Skeletal muscle satellite cell (primary cell): ENCODE measurements around the gene OPN3.
"Not testable (repeated sequence)": the region's sequence is repeated elsewhere in the genome, so short reads cannot be mapped to it uniquely, and the experiment has no call there.

Experiments used
- H3K27me3 ChIP-seq: 2 replicates; pipeline ENCODE4 v1.7.0; 2013; ENCODE audit warnings: low read length; ENCODE audit not compliant: control insufficient read depth, insufficient read depth
- H3K36me3 ChIP-seq: 2 replicates; pipeline ENCODE4 v1.7.0; 2013; ENCODE audit warnings: mild to moderate bottlenecking, control low read depth, low read length; ENCODE audit not compliant: insufficient read depth
- H3K4me1 ChIP-seq: 2 replicates; pipeline ENCODE4 v1.7.0; 2013; ENCODE audit warnings: low read length; ENCODE audit not compliant: control insufficient read depth, insufficient read depth
- H3K4me2 ChIP-seq: 2 replicates; pipeline ENCODE4 v1.7.0; 2013; ENCODE audit warnings: mild to moderate bottlenecking, low read length
- H3K4me3 ChIP-seq: 2 replicates; pipeline ENCODE4 v1.7.0; 2013; ENCODE audit warnings: low read length
- H3K9ac ChIP-seq: 2 replicates; pipeline ENCODE4 v1.7.0; 2013; ENCODE audit warnings: mild to moderate bottlenecking, low read depth, low read length, moderate library complexity
- H3K9me3 ChIP-seq: replicated peaks from 2 replicates; pipeline ENCODE4 v1.7.0; 2013; ENCODE audit warnings: mild to moderate bottlenecking, control low read depth, low read length

The OPN3 gene

DNA sequence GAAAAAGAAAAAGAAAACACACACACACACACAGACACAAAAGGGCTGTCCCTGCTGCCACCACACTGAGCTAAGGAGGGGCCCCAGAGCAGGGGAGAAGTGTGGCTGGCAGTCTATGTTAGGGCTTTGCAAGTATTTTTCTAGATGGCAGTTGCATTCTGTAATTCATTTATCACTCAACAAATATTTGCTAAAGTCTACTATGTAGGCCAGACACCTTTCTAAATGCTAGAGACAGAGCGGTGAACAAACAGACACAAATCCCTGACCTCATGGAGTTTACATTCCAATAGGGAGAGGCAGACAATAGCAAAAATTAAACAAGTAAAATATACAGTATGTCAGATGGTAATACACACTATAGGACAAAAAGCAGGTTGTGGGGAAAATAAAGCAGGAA lies 32.1 kb upstream of the OPN3 start:
- H3K4me3 ChIP-seq: no peak overlapping the region
- no peak overlapping the region for H3K9ac ChIP-seq
- H3K4me1 ChIP-seq: no peaks in the 10 kb centered on the region
- no peaks in the 10 kb centered on the region for H3K9me3 ChIP-seq
- no peaks in the 10 kb centered on the region for H3K36me3 ChIP-seq
- H3K4me2 ChIP-seq: no peak overlapping the region
- H3K27me3 ChIP-seq: no peaks in the 10 kb centered on the region

GRCh38 chr1:241666419-241666818 lies 26.2 kb upstream of the OPN3 start:
- Histone ChIP-seq H3K4me3 (no peak overlapping the region), H3K36me3 (no peaks in the 10 kb centered on the region), H3K4me2 (no peak overlapping the region), H3K9me3 (no peaks in the 10 kb centered on the region), H3K9ac (no peak overlapping the region), H3K27me3 (no peaks in the 10 kb centered on the region), H3K4me1 (no peaks in the 10 kb centered on the region)

- H3K4me3 ChIP-seq: no peak overlapping the region
- H3K9ac ChIP-seq: no peak overlapping the region
- no peaks in the 10 kb centered on the region for H3K27me3 ChIP-seq
- H3K4me1 ChIP-seq: no peaks in the 10 kb centered on the region
- no peak overlapping the region for H3K4me2 ChIP-seq
- H3K36me3 ChIP-seq: no peaks in the 10 kb centered on the region
- H3K9me3 ChIP-seq: no peaks in the 10 kb centered on the region
Observed at GRCh38 chr1:241660424-241660972, 20.3 kb upstream of the OPN3 start.

GRCh38 chr1:241659016-241659415 lies 18.8 kb upstream of the OPN3 start:
- not testable (repeated sequence) for H3K4me3 ChIP-seq, H3K9me3 ChIP-seq, H3K4me1 ChIP-seq, H3K36me3 ChIP-seq, H3K27me3 ChIP-seq, H3K9ac ChIP-seq, H3K4me2 ChIP-seq

- H3K9ac ChIP-seq: no peak overlapping the region
- no peak overlapping the region for H3K4me2 ChIP-seq
Observed at GRCh38 chr1:241658081-241658793, 18.1 kb upstream of the OPN3 start.

GRCh38 chr1:241654641-241655040 lies 14.5 kb upstream of the OPN3 start:
- no peaks in the 10 kb centered on the region for H3K36me3 ChIP-seq
- no peak overlapping the region for H3K4me3 ChIP-seq
- H3K9me3 ChIP-seq: no peaks in the 10 kb centered on the region
- H3K27me3 ChIP-seq: no peaks in the 10 kb centered on the region
- no peak overlapping the region for H3K4me2 ChIP-seq
- no peak overlapping the region for H3K9ac ChIP-seq
- no peaks in the 10 kb centered on the region for H3K4me1 ChIP-seq

More at GRCh38 chr1:241658081-241658793, 18.1 kb upstream of the OPN3 start:
- Histone ChIP-seq H3K4me3 (no peak overlapping the region), H3K27me3 (no peaks in the 10 kb centered on the region), H3K4me1 (no peaks in the 10 kb centered on the region), H3K36me3 (no peaks in the 10 kb centered on the region), H3K9me3 (no peaks in the 10 kb centered on the region)

DNA sequence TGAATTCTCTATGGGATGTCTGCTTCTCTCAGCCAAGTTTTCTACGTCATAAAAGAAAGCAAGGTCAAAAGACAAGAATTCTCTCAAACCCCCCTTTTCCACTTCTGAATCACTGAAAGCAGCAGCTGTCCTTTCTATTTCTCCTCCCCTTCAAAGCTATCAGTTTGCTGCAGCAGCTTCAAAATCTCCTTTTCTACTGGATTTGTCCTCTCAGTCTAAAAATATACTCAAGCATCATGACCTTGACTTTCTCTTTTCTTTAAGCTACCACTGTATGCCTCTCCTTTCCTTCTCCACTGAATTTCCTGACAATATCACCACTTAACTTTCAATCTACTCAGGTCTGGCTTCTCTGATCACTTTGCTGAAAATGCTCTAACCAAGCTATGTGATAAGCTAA lies 13.8 kb upstream of the OPN3 start:
- H3K4me3 ChIP-seq: no peak overlapping the region
- no peaks in the 10 kb centered on the region for H3K36me3 ChIP-seq
- no peaks in the 10 kb centered on the region for H3K27me3 ChIP-seq
- no peak overlapping the region for H3K4me2 ChIP-seq
- no peaks in the 10 kb centered on the region for H3K4me1 ChIP-seq
- no peaks in the 10 kb centered on the region for H3K9me3 ChIP-seq
- H3K9ac ChIP-seq: no peak overlapping the region

DNA sequence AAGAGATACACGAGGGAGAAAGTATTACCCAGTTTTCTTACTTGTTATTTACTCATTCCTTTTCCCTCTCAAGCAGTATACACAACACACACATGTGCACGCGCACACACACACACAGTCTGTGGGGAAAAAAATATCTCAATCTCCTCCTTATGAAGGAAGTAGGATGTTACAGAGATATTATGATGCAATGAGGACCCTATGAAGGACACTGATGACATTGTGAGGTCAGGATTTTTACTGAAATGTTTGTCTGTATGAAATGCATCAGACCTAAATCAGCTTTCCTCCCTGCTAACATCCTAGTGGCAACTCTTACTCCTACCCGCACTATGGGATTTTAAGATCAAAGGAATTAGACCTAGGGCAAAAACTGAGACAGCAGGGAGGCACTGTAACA lies 11.8 kb upstream of the OPN3 start, which contains the start of gene WDR64:
WDR64 (plus strand) TSS at position 270 of the 400 bp plus-strand sequence. CDS start 204 bp downstream, outside the sequence.
- H3K9ac ChIP-seq: no peak within 1 kb of the TSS
- H3K9me3 ChIP-seq: no peaks in the 10 kb centered on the region
- no peaks in the 10 kb centered on the region for H3K36me3 ChIP-seq
- H3K4me1 ChIP-seq: peaks cover 9% of the 10 kb centered on the region
- H3K4me3 ChIP-seq: no peak within 1 kb of the TSS
- no peak within 1 kb of the TSS for H3K4me2 ChIP-seq
- no peaks in the 10 kb centered on the region for H3K27me3 ChIP-seq

DNA sequence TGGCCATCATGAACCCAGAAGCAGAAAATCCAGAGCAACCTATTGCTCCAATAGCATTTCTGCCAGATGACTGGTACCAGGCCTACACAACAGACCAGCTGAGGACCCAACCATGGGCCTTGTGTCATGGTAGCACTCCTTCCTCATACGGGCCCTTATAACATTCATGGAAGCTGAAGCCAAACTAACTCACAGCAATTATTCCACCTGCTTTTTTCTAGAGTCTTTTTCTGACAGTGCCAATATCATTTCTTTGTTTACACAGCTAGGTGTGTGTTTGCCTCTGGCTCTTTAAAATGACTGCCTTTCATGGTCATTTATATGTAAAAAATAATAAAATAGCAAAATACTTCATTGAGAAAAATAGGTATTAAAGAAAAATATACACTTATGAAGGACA lies 8.0 kb upstream of the OPN3 start:
- no peak overlapping the region for H3K4me2 ChIP-seq
- no peaks in the 10 kb centered on the region for H3K9me3 ChIP-seq
- no peaks in the 10 kb centered on the region for H3K27me3 ChIP-seq
- H3K4me1 ChIP-seq: peaks cover 9% of the 10 kb centered on the region
- H3K4me3 ChIP-seq: no peak overlapping the region
- H3K9ac ChIP-seq: no peak overlapping the region
- no peaks in the 10 kb centered on the region for H3K36me3 ChIP-seq

DNA sequence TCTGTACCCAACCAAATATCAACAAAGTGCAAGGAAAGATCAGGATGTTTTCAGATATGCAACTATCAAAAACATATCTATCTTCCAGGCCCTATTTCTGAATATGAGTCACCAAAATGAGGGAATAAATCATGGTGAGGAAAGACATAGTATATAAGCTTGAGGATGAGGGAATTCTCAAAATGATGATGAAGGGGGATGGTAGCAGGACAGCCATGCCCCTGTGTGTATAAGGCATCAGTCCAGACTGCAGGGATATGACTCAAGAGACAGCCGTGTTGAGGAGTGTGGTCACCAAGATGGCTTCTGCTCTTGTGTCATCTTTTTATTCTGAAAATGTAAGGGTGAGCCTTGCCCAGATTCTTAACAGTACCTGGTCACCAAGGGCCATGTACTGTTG lies 7.5 kb upstream of the OPN3 start:
- no peak overlapping the region for H3K9ac ChIP-seq
- H3K4me1 ChIP-seq: peaks cover 9% of the 10 kb centered on the region
- no peak overlapping the region for H3K4me3 ChIP-seq
- no peaks in the 10 kb centered on the region for H3K27me3 ChIP-seq
- H3K9me3 ChIP-seq: no peaks in the 10 kb centered on the region
- H3K36me3 ChIP-seq: no peaks in the 10 kb centered on the region
- no peak overlapping the region for H3K4me2 ChIP-seq

DNA sequence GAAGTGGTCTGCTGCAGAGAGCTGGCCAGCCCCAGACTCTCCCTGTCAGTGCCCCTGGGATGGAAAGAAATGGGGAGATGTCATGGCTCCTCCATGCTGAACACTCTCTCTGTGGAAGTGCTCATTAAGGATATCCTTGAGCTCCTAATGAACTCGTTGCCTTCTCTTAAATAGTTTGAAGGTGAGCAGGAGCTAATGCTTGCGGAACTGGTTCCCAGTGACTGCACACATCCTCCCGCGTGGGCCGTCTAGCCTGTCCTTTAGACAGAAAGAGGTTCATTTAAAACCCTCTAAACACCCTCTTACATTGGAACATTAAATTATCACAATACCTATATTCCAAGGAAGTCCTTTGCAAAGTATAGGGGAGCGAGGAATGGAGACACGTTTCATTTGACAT lies 6.0 kb upstream of the OPN3 start:
- H3K9ac ChIP-seq: no peak overlapping the region
- no peaks in the 10 kb centered on the region for H3K9me3 ChIP-seq
- H3K4me1 ChIP-seq: peaks cover 20% of the 10 kb centered on the region
- H3K4me3 ChIP-seq: no peak overlapping the region
- H3K36me3 ChIP-seq: no peaks in the 10 kb centered on the region
- no peaks in the 10 kb centered on the region for H3K27me3 ChIP-seq
- H3K4me2 ChIP-seq: no peak overlapping the region

- no peak overlapping the region for H3K4me2 ChIP-seq
- H3K4me3 ChIP-seq: no peak overlapping the region
- H3K9me3 ChIP-seq: no peaks in the 10 kb centered on the region
- H3K36me3 ChIP-seq: no peaks in the 10 kb centered on the region
- no peak overlapping the region for H3K9ac ChIP-seq
- H3K4me1 ChIP-seq: peaks cover 28% of the 10 kb centered on the region
- H3K27me3 ChIP-seq: no peaks in the 10 kb centered on the region
Observed at GRCh38 chr1:241645199-241645598, 5.0 kb upstream of the OPN3 start.
